ENCODE measurements around the gene CLK2. TPM values are rescaled to one million over a fixed set of nuclear protein-coding genes. Genes with fewer than 3 reads are reported as not detected.

The CLK2 gene
- total and polyA plus RNA-seq, 9 of the 15 experiments (the other 6 are each of a cell fraction or from before 2014, with no cell fraction given), result 13.5 to 81.4 (median 39.6) TPM

DNA sequence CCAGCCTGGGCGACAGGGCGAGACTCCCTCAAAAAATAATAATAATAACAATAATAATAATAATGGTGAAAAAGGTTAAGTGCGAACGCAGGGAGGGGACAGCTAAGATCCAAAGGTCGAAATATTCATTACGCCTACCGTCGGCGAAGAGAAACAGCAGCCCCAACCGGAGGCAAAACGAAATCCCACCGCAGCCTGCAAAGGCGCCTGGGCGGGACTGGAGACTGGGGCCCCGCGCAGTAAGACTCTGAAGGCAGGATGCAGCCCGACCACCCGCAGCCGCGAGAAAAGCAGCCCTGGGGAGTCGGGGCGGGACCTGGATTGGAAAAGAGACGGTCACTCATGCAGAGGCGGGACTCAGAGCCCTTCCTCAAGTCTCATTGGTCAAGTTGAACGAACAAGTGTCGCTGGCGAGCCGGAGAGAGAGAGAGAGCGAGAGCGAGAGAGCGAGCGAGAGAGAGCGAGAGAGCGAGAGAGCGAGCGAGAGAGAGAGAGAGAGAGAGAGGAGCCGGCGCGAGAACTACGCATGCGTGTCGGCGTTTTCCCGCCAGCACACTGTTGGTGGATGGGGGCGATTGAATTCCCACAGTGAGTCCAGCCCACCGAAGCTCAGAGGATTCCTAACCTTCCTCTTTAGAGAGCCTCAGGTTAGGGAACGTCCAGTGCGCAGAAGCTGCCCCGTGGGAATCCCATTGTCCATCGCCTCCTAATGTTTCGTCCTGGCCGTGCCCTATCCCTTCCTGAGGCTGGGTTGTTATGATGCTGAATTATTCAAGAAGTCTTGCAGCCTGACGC, 28.7 kb downstream of the CLK2 start (continued):
- 0 out of 4 replicates have a peak, but pooled peaks of 1 of the 2 experiments have one; percentile 34 for TF ChIP-seq SIX5 (IDR thresholded peaks at IDR 0.05; ENCODE audit: borderline replicate concordance in 1 of 2, insufficient read depth in 1 of 2, low read depth in 1 of 2, low read length in 2 of 2)
- no peak for TF ChIP-seq ZFPM2 (CRISPR knock-in tag; IDR thresholded peaks at IDR 0.05)
- TF ChIP-seq TEAD4 (IDR thresholded peaks at IDR 0.05; ENCODE audit: low read length), result peak; percentile 67
- no peak for TF ChIP-seq TEAD4 (CRISPR knock-in tag; IDR thresholded peaks at IDR 0.05; ENCODE audit: borderline replicate concordance)
- peak; percentile 24; the same call in 1 of the 2 replicates for TF ChIP-seq ZNF143 (CRISPR knock-in tag; IDR thresholded peaks at IDR 0.05)
- TF ChIP-seq HNRNPLL (IDR thresholded peaks at IDR 0.05; ENCODE audit: low read depth, low read length, poor library complexity, severe bottlenecking), result peak; percentile 59
- no peak for TF ChIP-seq SAFB (IDR thresholded peaks at IDR 0.05; ENCODE audit: borderline replicate concordance, low read depth, low read length)
- TF ChIP-seq, protein P1, sequence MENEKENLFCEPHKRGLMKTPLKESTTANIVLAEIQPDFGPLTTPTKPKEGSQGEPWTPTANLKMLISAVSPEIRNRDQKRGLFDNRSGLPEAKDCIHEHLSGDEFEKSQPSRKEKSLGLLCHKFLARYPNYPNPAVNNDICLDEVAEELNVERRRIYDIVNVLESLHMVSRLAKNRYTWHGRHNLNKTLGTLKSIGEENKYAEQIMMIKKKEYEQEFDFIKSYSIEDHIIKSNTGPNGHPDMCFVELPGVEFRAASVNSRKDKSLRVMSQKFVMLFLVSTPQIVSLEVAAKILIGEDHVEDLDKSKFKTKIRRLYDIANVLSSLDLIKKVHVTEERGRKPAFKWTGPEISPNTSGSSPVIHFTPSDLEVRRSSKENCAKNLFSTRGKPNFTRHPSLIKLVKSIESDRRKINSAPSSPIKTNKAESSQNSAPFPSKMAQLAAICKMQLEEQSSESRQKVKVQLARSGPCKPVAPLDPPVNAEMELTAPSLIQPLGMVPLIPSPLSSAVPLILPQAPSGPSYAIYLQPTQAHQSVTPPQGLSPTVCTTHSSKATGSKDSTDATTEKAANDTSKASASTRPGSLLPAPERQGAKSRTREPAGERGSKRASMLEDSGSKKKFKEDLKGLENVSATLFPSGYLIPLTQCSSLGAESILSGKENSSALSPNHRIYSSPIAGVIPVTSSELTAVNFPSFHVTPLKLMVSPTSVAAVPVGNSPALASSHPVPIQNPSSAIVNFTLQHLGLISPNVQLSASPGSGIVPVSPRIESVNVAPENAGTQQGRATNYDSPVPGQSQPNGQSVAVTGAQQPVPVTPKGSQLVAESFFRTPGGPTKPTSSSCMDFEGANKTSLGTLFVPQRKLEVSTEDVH (IDR thresholded peaks at IDR 0.05; ENCODE audit: low read depth, partially characterized antibody), result peak; percentile 100
- TF ChIP-seq, protein P2, sequence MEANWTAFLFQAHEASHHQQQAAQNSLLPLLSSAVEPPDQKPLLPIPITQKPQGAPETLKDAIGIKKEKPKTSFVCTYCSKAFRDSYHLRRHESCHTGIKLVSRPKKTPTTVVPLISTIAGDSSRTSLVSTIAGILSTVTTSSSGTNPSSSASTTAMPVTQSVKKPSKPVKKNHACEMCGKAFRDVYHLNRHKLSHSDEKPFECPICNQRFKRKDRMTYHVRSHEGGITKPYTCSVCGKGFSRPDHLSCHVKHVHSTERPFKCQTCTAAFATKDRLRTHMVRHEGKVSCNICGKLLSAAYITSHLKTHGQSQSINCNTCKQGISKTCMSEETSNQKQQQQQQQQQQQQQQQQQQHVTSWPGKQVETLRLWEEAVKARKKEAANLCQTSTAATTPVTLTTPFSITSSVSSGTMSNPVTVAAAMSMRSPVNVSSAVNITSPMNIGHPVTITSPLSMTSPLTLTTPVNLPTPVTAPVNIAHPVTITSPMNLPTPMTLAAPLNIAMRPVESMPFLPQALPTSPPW (CRISPR knock-in tag; IDR thresholded peaks at IDR 0.05), result peak; percentile 80
- TF ChIP-seq, protein P3, sequence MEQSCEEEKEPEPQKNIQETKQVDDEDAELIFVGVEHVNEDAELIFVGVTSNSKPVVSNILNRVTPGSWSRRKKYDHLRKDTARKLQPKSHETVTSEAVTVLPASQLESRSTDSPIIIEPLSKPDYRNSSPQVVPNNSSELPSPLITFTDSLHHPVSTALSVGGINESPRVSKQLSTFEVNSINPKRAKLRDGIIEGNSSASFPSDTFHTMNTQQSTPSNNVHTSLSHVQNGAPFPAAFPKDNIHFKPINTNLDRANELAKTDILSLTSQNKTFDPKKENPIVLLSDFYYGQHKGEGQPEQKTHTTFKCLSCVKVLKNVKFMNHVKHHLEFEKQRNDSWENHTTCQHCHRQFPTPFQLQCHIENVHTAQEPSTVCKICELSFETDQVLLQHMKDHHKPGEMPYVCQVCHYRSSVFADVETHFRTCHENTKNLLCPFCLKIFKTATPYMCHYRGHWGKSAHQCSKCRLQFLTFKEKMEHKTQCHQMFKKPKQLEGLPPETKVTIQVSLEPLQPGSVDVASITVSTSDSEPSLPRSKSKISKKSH (CRISPR knock-in tag; IDR thresholded peaks at IDR 0.05), result no peak
- peak; percentile 88 for TF ChIP-seq ETV1 (tag; conservative IDR thresholded peaks at IDR 0.05; ENCODE audit: low read depth)
- no peak for TF ChIP-seq GATA2 (CRISPR knock-in tag; IDR thresholded peaks at IDR 0.05)
- TF ChIP-seq NUFIP1 (IDR thresholded peaks at IDR 0.05; ENCODE audit: partially characterized antibody), result peak; percentile 80
- TF ChIP-seq, protein P4, sequence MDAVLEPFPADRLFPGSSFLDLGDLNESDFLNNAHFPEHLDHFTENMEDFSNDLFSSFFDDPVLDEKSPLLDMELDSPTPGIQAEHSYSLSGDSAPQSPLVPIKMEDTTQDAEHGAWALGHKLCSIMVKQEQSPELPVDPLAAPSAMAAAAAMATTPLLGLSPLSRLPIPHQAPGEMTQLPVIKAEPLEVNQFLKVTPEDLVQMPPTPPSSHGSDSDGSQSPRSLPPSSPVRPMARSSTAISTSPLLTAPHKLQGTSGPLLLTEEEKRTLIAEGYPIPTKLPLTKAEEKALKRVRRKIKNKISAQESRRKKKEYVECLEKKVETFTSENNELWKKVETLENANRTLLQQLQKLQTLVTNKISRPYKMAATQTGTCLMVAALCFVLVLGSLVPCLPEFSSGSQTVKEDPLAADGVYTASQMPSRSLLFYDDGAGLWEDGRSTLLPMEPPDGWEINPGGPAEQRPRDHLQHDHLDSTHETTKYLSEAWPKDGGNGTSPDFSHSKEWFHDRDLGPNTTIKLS (IDR thresholded peaks at IDR 0.05; ENCODE audit: borderline replicate concordance, low read depth), result peak; percentile 82; the same call in 1 of the 2 replicates
- no peak for TF ChIP-seq CEBPB (tag; IDR thresholded peaks at IDR 0.05)
- peak; percentile 84 for TF ChIP-seq POLR2AphosphoS5 (IDR thresholded peaks at IDR 0.05; ENCODE audit: control insufficient read depth, insufficient read depth, low read depth, low read length)
- TF ChIP-seq SMC3 (conservative IDR thresholded peaks at IDR 0.05; ENCODE audit: insufficient read depth, low read depth, low read length), result peak; percentile 37
- TF ChIP-seq, protein P5, sequence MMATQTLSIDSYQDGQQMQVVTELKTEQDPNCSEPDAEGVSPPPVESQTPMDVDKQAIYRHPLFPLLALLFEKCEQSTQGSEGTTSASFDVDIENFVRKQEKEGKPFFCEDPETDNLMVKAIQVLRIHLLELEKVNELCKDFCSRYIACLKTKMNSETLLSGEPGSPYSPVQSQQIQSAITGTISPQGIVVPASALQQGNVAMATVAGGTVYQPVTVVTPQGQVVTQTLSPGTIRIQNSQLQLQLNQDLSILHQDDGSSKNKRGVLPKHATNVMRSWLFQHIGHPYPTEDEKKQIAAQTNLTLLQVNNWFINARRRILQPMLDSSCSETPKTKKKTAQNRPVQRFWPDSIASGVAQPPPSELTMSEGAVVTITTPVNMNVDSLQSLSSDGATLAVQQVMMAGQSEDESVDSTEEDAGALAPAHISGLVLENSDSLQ (IDR thresholded peaks at IDR 0.05), result peak; percentile 98
